GM23338 (cell line): Measurements from ENCODE around the gene SLTM. TPM values are rescaled to one million over a fixed set of nuclear protein-coding genes. Genes with fewer than 3 reads are reported as not detected.

Source experiments
- ATAC-seq: fragments of 200-7000 bp; cut with Tn5 transposase; 3 replicates; pipeline ENCODE4 v1.9.1; 2020
- DNase-seq: peaks from one replicate; pipeline ENCODE4 v3.0.0-alpha.2; 2015; ENCODE audit warnings: low spot score
- H2AFZ ChIP-seq: fragments of 200-600 bp; sonication (generic); 2 replicates; pipeline ENCODE4 v1.8.0; 2016; ENCODE audit warnings: antibody characterized with exemption, mild to moderate bottlenecking, moderate library complexity
- H3F3A ChIP-seq: fragments of 200-600 bp; sonication (generic); replicated peaks from 2 replicates; pipeline ENCODE4 v1.8.0; 2017; ENCODE audit warnings: antibody characterized with exemption, mixed run types, low read depth
- H3K27ac ChIP-seq: fragments of 200-600 bp; sonication (generic); 2 replicates; pipeline ENCODE4 v1.6.1; 2016; ENCODE audit warnings: low read depth
- H3K27me3 ChIP-seq: fragments of 200-600 bp; sonication (generic); 2 replicates; pipeline ENCODE4 v1.8.0; 2016; ENCODE audit warnings: mild to moderate bottlenecking, mixed run types, moderate library complexity; ENCODE audit not compliant: insufficient read depth
- H3K36me3 ChIP-seq: fragments of 200-600 bp; sonication (generic); 2 replicates; pipeline ENCODE4 v1.8.0; 2016; ENCODE audit warnings: mild to moderate bottlenecking; ENCODE audit not compliant: insufficient read depth
- H3K4me1 ChIP-seq: fragments of 200-600 bp; sonication (generic); 2 replicates; pipeline ENCODE4 v1.8.0; 2016; ENCODE audit warnings: mild to moderate bottlenecking, moderate library complexity; ENCODE audit not compliant: insufficient read depth
- H3K4me2 ChIP-seq: fragments of 200-600 bp; sonication (generic); 2 replicates; pipeline ENCODE4 v1.7.1; 2017; ENCODE audit warnings: mixed run types
- H3K4me3 ChIP-seq: fragments of 200-600 bp; sonication (generic); 2 replicates; pipeline ENCODE4 v1.6.1; 2016; ENCODE audit warnings: mixed run types
- H3K79me2 ChIP-seq: fragments of 200-600 bp; sonication (generic); replicated peaks from 2 replicates; pipeline ENCODE4 v1.8.0; 2017; ENCODE audit warnings: mild to moderate bottlenecking; ENCODE audit not compliant: insufficient read depth
- H3K9me2 ChIP-seq: fragments of 200-600 bp; sonication (generic); 2 replicates; pipeline ENCODE4 v1.8.0; 2017; ENCODE audit not compliant: insufficient read depth
- H4K20me1 ChIP-seq: fragments of 200-600 bp; sonication (generic); replicated peaks from 2 replicates; pipeline ENCODE4 v1.8.0; 2017; ENCODE audit warnings: mild to moderate bottlenecking; ENCODE audit not compliant: insufficient read depth
- H3K27ac Mint-ChIP-seq: 2 replicates; pipeline ENCODE4 v1.8.0; 2020; ENCODE audit warnings: inconsistent platforms, mild to moderate bottlenecking, moderate library complexity, mixed read lengths
- H3K27me3 Mint-ChIP-seq: 3 replicates; pipeline ENCODE4 v1.8.0; 2022; ENCODE audit warnings: low read depth, mild to moderate bottlenecking, moderate library complexity, mixed read lengths, inconsistent platforms; ENCODE audit not compliant: insufficient read depth, poor library complexity
- H3K36me3 Mint-ChIP-seq: 3 replicates; pipeline ENCODE4 v1.8.0; 2021; ENCODE audit warnings: low read depth, mild to moderate bottlenecking, inconsistent platforms, moderate library complexity, mixed read lengths
- H3K4me1 Mint-ChIP-seq: 3 replicates; pipeline ENCODE4 v1.8.0; 2020; ENCODE audit warnings: mild to moderate bottlenecking, inconsistent platforms, mixed read lengths
- H3K4me3 Mint-ChIP-seq: 3 replicates; pipeline ENCODE4 v1.8.0; 2021; ENCODE audit warnings: moderate library complexity, mild to moderate bottlenecking, inconsistent platforms, mixed read lengths
- H3K9me3 Mint-ChIP-seq: 3 replicates; pipeline ENCODE4 v1.8.0; 2020; ENCODE audit warnings: moderate library complexity, mild to moderate bottlenecking, inconsistent platforms, mixed read lengths
- CREB1 ChIP-seq: fragments of 250-450 bp; sonication (Bioruptor Pico); IDR thresholded peaks from 2 replicates; pipeline ENCODE4 v1.5.0; 2020; ENCODE audit warnings: low read depth, mild to moderate bottlenecking, moderate library complexity
- CTCF ChIP-seq, 2 experiments: fragments of 200-600 bp in 1 of 2; sonication (generic) in 1 of 2; conservative IDR thresholded peaks; 2 replicates each; pipeline versions ENCODE4 v1.5.1 to v1.6.1; 2016 to 2017; ENCODE audit warnings: antibody characterized with exemption in 2 of 2, low read depth in 2 of 2, mild to moderate bottlenecking in 2 of 2, moderate library complexity in 1 of 2
- ETS1 ChIP-seq: IDR thresholded peaks from 2 replicates; pipeline ENCODE4 v1.6.1; 2016; ENCODE audit warnings: antibody characterized with exemption
- EZH2 ChIP-seq: fragments of 200-600 bp; sonication (generic); IDR thresholded peaks from one replicate; pipeline ENCODE4 v1.8.0; 2017; ENCODE audit warnings: antibody characterized with exemption, mild to moderate bottlenecking, low read depth; ENCODE audit not compliant: unreplicated experiment
- EZH2phosphoT487 ChIP-seq: fragments of 200-600 bp; sonication (generic); IDR thresholded peaks from one replicate; pipeline ENCODE4 v1.8.1; 2018; ENCODE audit warnings: antibody characterized with exemption; ENCODE audit not compliant: unreplicated experiment
- JUNB ChIP-seq: IDR thresholded peaks from one replicate; pipeline ENCODE4 v1.6.1; 2016; ENCODE audit warnings: antibody characterized with exemption; ENCODE audit not compliant: unreplicated experiment
- NANOG ChIP-seq: IDR thresholded peaks from 2 replicates; pipeline ENCODE4 v1.6.1; 2016; ENCODE audit warnings: antibody characterized with exemption, borderline replicate concordance
- POLR2AphosphoS5 ChIP-seq: IDR thresholded peaks from 2 replicates; pipeline ENCODE4 v1.6.1; 2016; ENCODE audit warnings: antibody characterized with exemption, low read depth
- REST ChIP-seq: IDR thresholded peaks from one replicate; pipeline ENCODE4 v1.6.1; 2018; ENCODE audit warnings: antibody characterized with exemption; ENCODE audit not compliant: unreplicated experiment
- STAT1 ChIP-seq: IDR thresholded peaks from one replicate; pipeline ENCODE4 v1.6.1; 2016; ENCODE audit warnings: antibody characterized with exemption; ENCODE audit not compliant: unreplicated experiment
- ZNF114 ChIP-seq: fragments of 250-450 bp; sonication (Bioruptor Pico); IDR thresholded peaks from 2 replicates; pipeline ENCODE4 v1.5.0; 2020; ENCODE audit warnings: mild to moderate bottlenecking, moderate library complexity
- ZNF331 ChIP-seq: fragments of 250-450 bp; sonication (Bioruptor Pico); IDR thresholded peaks from 2 replicates; pipeline ENCODE4 v1.5.0; 2020; ENCODE audit warnings: low read depth, mild to moderate bottlenecking, moderate library complexity
- ZNF462 ChIP-seq: fragments of 250-450 bp; sonication (Bioruptor Pico); IDR thresholded peaks from 2 replicates; pipeline ENCODE4 v1.5.0; 2020; ENCODE audit warnings: mild to moderate bottlenecking, moderate library complexity
- polyA plus RNA-seq: library from polyadenylated mRNA; unstranded; fragments of >200 nt; fragmentation: Nextera tagmentation; extraction: Ambion mirVana; gene quantifications from 2 replicates; pipeline ENCODE4 v1.2.1, GENCODE V29; 2016
- total RNA-seq: library from RNA; depleted of rRNA; stranded (reverse); fragments of >200 nt; shearing (Covaris generic); gene quantifications from 2 replicates; pipeline ENCODE4 v1.2.3, GENCODE V29; 2014

SLTM gene
- total and polyA plus RNA-seq, 2 experiments from 2014 or later: 210 to 476 TPM

- peaks cover 36% of the 10 kb centered on the region for H3K79me2 ChIP-seq
- Mint-ChIP-seq H3K36me3 (peaks cover 27% of the 10 kb centered on the region), H3K4me1 (peaks cover 17% of the 10 kb centered on the region; the same call in 2 of the 3 replicates), H3K9me3 (no peaks in the 10 kb centered on the region; the same call in 1 of the 3 replicates), H3K27me3 (peaks cover 14% of the 10 kb centered on the region), H3K4me3 (peak overlapping the region; percentile 94), H3K27ac (peak overlapping the region; percentile 99)
- ATAC-seq (no peak), DNase-seq (peak; percentile 5)
- H3K4me3 ChIP-seq: peak overlapping the region; percentile 74
- no peaks in the 10 kb centered on the region for H4K20me1 ChIP-seq
- H3K4me2 ChIP-seq: peak overlapping the region; percentile 84
- H3K36me3 ChIP-seq: no peaks in the 10 kb centered on the region
- peaks cover 16% of the 10 kb centered on the region for H3K4me1 ChIP-seq
- no peaks in the 10 kb centered on the region for H3K9me2 ChIP-seq
- TF ChIP-seq CTCF (conservative IDR thresholded peaks at IDR 0.05; ENCODE audit: low read depth in 2 of 2) (no peak), STAT1 (no peak), EZH2 (no peak), REST (no peak), EZH2phosphoT487 (no peak), ZNF462 (CRISPR knock-in tag) (no peak), ETS1 (no peak), NANOG (no peak), ZNF331 (CRISPR knock-in tag) (no peak), CREB1 (CRISPR knock-in tag) (no peak), POLR2AphosphoS5 (no peak), ZNF114 (no peak), JUNB (no peak)
- H3F3A ChIP-seq: peaks cover 6% of the 10 kb centered on the region; the same call in 1 of the 2 replicates
- no peaks in the 10 kb centered on the region for H3K27me3 ChIP-seq
- peak overlapping the region; percentile 95 for H3K27ac ChIP-seq
- peak overlapping the region; percentile 34; the same call in 1 of the 2 replicates for H2AFZ ChIP-seq
Measured at GRCh38 chr15:58934521-58934920, 1.0 kb upstream of the SLTM start.
